PFSK-1 (cell line): Measurements from ENCODE around the gene TRABD2A.

Experiments
- FOXP2 ChIP-seq: optimal IDR thresholded peaks from 2 replicates; pipeline ENCODE3; 2011; ENCODE audit warnings: borderline replicate concordance, control low read depth, inconsistent platforms; ENCODE audit not compliant: insufficient read depth; ENCODE audit errors: extremely low read length, extremely low read depth
- POLR2AphosphoS5 ChIP-seq: IDR thresholded peaks from 2 replicates; pipeline ENCODE4 v1.6.1; 2012; ENCODE audit warnings: low read depth, mild to moderate bottlenecking, control low read depth, low read length, moderate library complexity
- SIN3A ChIP-seq: IDR thresholded peaks from 2 replicates; pipeline ENCODE4 v1.6.1; 2012; ENCODE audit warnings: mild to moderate bottlenecking, low read length, moderate library complexity, borderline replicate concordance; ENCODE audit not compliant: insufficient read depth
- TAF1 ChIP-seq: IDR thresholded peaks from 2 replicates; pipeline ENCODE4 v1.6.1; 2012; ENCODE audit warnings: low read length, control low read depth, borderline replicate concordance; ENCODE audit not compliant: insufficient read depth
- TF ChIP-seq, protein P1 (sequence below), 2 experiments: IDR thresholded peaks; 2 replicates each; pipeline versions ENCODE4 v1.6.1 to v1.8.0; 2011 to 2012; ENCODE audit warnings: low read depth in 2 of 2, low read length in 2 of 2, control low read depth in 1 of 2, inconsistent platforms in 1 of 2, mild to moderate bottlenecking in 1 of 2, moderate library complexity in 1 of 2; ENCODE audit not compliant: insufficient read depth in 1 of 2

The TRABD2A gene

DNA sequence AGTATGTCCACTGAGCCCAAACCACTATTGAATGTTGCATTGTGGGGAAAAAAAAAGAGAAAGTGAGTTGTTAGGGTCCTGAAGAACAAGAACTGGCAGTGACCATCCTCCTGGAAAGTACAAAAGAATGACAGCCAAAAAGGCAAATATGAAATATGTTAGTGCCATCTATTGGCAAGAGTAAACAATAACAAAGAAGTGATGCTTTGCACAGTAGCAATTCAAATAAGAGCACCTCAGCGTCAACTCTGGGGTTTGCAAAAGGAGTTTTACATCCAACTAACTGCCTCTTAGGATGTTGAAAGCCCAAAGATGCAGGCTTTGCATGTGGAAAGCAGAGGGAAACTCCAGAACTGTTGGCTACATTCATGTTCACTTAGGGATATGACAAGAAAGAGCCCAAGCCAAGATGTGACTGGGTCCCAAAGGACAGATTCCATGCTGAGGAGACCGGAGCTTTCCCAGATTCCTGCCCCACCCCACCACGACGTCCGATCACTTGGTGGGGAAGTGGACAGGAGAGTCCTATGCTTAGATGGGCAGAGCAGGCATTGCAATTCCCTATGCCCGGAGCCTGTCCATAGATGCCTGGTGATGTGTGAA lies 15.6 kb downstream of the TRABD2A start:
- TF ChIP-seq SIN3A (no peak), FOXP2 (no peak), POLR2AphosphoS5 (no peak), TAF1 (no peak)
- TF ChIP-seq, protein P1, sequence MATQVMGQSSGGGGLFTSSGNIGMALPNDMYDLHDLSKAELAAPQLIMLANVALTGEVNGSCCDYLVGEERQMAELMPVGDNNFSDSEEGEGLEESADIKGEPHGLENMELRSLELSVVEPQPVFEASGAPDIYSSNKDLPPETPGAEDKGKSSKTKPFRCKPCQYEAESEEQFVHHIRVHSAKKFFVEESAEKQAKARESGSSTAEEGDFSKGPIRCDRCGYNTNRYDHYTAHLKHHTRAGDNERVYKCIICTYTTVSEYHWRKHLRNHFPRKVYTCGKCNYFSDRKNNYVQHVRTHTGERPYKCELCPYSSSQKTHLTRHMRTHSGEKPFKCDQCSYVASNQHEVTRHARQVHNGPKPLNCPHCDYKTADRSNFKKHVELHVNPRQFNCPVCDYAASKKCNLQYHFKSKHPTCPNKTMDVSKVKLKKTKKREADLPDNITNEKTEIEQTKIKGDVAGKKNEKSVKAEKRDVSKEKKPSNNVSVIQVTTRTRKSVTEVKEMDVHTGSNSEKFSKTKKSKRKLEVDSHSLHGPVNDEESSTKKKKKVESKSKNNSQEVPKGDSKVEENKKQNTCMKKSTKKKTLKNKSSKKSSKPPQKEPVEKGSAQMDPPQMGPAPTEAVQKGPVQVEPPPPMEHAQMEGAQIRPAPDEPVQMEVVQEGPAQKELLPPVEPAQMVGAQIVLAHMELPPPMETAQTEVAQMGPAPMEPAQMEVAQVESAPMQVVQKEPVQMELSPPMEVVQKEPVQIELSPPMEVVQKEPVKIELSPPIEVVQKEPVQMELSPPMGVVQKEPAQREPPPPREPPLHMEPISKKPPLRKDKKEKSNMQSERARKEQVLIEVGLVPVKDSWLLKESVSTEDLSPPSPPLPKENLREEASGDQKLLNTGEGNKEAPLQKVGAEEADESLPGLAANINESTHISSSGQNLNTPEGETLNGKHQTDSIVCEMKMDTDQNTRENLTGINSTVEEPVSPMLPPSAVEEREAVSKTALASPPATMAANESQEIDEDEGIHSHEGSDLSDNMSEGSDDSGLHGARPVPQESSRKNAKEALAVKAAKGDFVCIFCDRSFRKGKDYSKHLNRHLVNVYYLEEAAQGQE (IDR thresholded peaks at IDR 0.05; ENCODE audit: insufficient read depth in 1 of 2, low read depth in 2 of 2, low read length in 2 of 2) = no peak

DNA sequence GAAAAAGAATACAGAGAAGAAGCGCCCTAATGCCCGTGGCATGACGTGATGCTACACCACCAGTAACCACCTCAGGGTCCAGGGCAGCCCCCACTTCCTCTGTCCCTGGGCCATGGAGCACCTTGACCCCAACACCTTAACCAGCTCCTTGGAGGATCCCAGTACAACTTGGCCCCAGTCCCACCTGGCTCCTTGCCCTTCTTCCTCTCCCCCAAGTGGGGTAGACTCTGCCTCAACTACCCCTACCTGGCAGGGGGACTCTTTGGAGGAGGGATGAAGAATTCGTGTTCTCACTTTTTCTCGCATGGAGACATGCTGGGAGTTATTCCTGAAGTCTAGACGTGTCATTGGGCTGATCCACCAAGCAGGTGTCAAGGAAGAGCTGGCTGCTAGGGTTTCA lies 18.9 kb downstream of the TRABD2A start:
- TF ChIP-seq TAF1 (no peak), SIN3A (no peak), FOXP2 (no peak), POLR2AphosphoS5 (no peak)
- TF ChIP-seq, protein P1 (IDR thresholded peaks at IDR 0.05; ENCODE audit: insufficient read depth in 1 of 2, low read depth in 2 of 2, low read length in 2 of 2) = no peak

DNA sequence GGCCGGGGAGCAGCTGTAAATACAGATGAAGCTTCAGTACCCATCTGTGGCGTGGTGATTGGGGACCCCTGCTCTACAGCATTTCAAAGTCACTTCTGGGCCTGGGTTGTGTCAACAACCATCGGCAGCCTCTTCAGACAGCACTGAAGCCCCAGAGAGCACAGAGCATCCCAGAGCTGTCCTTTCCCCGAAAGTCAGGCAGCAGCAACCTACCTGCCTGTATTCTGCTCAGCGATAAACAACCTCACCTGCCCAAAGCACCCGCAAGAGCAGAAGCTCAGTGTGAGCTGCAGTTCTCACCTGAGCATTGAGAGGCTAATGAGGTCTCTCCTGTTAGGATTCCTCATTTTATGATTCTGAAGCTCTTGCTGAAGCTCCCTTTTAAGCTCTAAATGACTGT lies 19.3 kb downstream of the TRABD2A start:
- TF ChIP-seq POLR2AphosphoS5 = no peak

- TF ChIP-seq, protein P1 (IDR thresholded peaks at IDR 0.05; ENCODE audit: insufficient read depth in 1 of 2, low read depth in 2 of 2, low read length in 2 of 2) = no peak
- TF ChIP-seq POLR2AphosphoS5 (no peak), SIN3A (no peak), TAF1 (no peak), FOXP2 (no peak)
Observed at GRCh38 chr2:84858937-84859336, 21.9 kb downstream of the TRABD2A start.

DNA sequence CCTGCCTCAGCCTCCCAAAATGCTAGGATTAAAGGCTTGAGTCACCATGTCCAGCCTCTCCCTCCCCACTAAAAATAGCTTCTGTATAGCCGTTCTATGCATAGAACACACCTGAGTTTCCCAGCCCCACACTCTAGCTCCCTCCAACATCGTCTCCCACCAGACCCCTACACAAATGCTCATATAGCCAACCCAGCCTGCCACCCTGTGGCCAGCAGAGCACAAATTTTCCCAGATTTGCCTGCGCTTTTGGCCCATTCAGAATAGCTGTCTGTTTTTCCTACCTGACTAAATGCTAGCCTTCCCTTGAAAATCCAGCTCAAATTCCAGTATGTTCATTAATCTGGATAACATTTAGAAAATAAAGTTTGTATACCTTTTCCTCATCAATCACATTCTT lies 22.8 kb downstream of the TRABD2A start:
- TF ChIP-seq FOXP2 (no peak), POLR2AphosphoS5 (no peak), SIN3A (no peak), TAF1 (no peak)
- TF ChIP-seq, protein P1 (IDR thresholded peaks at IDR 0.05; ENCODE audit: insufficient read depth in 1 of 2, low read depth in 2 of 2, low read length in 2 of 2) = no peak
